GM15510 (cell line): ENCODE results near the gene RAD51B.

Experiments used
- POLR2A ChIP-seq: IDR thresholded peaks from 3 replicates; pipeline ENCODE4 v1.6.1; 2011; ENCODE audit warnings: borderline replicate concordance; ENCODE audit not compliant: insufficient read length; ENCODE audit errors: extremely low read depth

Gene RAD51B

GRCh38 chr14:68552602-68553001 is 733.0 kb downstream of the RAD51B start:
- no peak for TF ChIP-seq POLR2A

- TF ChIP-seq POLR2A = no peak
Measured at GRCh38 chr14:68553311-68553710, 733.7 kb downstream of the RAD51B start.

DNA sequence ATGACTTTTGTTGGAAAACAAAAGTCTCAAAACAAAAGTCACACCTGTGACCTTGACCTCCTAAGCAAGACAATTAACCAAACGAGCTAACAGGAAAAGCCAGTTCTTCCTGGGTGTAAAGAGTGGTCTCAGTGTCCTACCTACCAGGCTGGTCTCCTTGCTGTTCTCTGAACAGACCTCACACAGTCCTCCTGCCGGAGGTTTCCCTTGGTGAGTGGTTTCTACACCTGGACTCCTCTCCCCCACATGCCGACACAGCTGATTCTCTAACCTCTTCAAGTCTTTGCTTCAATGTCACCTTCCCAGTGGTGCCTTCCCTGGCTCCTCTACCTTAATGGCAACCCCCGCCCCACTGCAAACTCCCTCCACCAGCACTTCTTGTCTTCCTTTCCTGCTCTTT is 734.7 kb downstream of the RAD51B start:
- TF ChIP-seq POLR2A = no peak

DNA sequence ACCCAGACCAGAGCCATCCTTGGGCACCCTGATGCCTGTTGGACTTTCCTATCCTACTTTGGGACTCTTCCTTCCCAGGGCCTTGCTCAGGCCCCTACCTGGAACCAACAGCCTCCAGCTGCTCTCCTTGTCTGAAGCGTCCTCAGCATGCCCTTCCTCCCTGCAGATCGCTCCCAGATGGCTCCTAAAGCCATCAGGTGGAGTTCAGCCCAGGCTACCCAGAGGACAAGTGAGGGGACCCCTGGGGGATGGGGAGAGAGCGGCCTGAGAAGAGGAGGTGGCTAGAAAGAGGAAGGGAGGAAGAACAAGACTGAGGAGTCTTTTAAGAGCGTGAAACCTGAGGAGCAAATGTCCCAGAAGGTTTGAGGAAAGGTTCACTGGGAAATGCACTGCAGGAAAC is 736.7 kb downstream of the RAD51B start:
- TF ChIP-seq POLR2A = no peak

- TF ChIP-seq POLR2A = no peak
Measured at GRCh38 chr14:68557648-68558047, 738.1 kb downstream of the RAD51B start.

DNA sequence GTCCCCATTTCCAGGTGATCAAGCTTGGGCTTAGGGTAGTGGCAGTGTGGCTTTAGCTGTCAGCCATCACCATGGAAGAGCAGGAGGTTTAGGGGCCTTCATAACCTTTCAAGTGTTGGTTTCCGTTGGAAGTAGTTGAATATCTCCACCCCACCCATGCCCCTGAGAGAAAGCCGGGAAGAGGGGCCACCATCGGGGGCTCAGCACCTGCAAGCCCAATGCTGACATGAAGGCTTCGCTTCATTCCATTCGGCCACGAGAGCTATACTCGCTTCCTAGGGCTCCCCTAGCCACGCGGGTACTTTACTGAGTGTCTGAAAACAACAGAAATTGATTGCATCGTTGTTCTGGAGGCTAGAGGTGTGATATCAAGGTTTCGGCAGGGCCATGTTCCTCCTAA is 738.5 kb downstream of the RAD51B start:
- no peak for TF ChIP-seq POLR2A

- TF ChIP-seq POLR2A = no peak
Measured at GRCh38 chr14:68559949-68560348, 740.4 kb downstream of the RAD51B start.

DNA sequence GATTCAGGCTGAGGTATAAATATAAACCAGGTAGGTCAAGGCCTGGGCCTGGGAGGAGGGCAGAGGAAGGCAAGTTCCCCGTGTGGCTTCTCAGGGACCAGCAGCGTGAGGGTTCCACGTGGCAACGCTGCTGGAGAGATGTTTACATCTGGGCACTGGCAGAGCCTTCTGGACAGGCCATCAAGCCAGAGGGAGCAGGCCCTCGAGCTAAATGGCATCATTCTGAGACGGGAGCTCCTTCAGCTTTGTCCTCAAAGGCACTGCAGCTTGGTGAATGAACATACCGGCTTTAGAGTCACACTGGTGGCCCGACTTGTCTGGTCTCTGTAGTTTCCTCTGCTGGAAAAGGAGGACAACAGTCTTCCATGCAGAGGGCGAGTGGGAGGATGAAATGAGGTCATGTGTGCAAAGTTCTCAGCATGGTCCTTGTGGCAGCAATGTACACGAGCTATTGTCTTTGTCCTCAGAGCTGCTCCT is 742.0 kb downstream of the RAD51B start:
- no peak for TF ChIP-seq POLR2A

DNA sequence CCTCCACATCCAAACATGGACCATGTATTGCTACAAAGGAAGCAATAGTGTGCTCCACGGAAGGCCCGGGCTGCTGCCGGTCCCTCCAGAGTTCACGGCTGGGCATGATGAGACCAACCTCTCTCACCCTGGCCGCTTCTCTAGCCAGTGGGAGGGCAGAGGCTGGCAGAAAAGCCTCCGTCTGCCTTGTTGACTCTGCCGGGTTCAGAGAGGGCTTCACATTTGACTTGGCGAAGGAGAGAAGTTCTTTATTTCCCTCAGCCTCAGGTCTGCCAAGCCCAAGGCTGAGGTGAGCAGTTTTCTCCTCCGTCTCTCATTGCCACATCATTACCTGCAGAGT is 743.3 kb downstream of the RAD51B start:
- no peak for TF ChIP-seq POLR2A

- no peak for TF ChIP-seq POLR2A
Measured at GRCh38 chr14:68563251-68564131, 743.9 kb downstream of the RAD51B start.

- no peak for TF ChIP-seq POLR2A
Measured at GRCh38 chr14:68564191-68564825, 744.7 kb downstream of the RAD51B start.

DNA sequence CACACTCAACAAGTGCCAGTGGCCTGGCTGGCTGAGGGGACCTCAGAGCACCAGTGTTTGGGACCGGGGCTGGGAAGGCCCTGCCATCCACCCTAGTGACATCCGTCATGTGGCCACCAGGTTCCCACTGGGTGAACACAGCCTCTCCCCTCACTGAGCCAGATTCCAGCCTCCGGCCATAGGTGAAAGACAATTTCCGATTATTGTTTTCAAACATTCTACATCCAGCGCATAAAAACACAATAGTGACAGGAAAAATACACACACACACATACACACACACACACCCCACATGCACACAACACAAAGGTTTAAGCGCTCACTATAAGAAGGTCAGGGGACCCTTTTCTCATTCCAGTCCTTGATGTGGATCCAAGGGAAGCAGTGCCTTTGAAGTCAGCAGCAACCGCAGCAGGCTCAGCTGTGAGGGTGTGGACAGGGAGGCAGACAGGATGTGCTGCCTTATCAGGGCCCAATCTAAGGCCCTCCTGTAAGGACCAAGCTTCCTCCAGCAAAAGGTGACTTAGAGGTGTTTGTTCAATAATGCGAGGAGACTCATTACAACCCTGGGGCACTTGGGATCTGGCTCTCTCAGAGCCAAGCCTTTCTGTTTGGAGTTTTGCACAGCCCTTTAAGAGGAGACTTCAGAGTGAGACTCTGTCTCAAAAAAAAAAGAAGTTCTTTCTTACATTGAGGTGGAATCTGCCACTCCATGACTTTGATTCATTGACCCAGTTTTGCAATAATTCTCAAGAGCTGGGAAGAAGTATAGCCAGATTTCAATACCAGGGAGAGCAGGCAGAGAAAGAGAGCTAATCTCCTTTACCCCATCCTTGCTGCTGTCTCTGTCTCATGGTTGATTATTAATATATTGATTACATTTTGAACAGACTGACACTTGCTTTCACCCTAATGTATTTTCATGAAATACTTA is 745.5 kb downstream of the RAD51B start:
- TF ChIP-seq POLR2A = no peak

DNA sequence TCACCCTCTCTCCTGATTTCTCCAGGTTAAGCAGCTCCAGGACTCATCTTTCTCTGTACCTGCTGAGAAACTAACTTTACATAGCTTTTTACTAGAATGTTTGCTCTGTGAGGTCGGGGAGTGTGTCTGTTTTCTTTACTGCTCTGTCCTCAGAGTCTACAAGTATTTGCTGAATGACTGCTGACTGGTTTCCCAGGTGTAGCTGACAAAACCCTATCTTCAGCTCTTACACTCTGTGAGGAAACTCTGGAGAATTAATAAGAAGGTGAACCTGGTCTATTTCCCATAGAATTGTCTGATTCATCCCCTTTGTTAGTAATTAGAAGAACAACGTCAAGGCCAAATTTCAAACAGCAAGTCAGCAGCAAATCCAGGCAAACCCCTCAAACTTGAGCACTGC is 746.5 kb downstream of the RAD51B start:
- TF ChIP-seq POLR2A = no peak

DNA sequence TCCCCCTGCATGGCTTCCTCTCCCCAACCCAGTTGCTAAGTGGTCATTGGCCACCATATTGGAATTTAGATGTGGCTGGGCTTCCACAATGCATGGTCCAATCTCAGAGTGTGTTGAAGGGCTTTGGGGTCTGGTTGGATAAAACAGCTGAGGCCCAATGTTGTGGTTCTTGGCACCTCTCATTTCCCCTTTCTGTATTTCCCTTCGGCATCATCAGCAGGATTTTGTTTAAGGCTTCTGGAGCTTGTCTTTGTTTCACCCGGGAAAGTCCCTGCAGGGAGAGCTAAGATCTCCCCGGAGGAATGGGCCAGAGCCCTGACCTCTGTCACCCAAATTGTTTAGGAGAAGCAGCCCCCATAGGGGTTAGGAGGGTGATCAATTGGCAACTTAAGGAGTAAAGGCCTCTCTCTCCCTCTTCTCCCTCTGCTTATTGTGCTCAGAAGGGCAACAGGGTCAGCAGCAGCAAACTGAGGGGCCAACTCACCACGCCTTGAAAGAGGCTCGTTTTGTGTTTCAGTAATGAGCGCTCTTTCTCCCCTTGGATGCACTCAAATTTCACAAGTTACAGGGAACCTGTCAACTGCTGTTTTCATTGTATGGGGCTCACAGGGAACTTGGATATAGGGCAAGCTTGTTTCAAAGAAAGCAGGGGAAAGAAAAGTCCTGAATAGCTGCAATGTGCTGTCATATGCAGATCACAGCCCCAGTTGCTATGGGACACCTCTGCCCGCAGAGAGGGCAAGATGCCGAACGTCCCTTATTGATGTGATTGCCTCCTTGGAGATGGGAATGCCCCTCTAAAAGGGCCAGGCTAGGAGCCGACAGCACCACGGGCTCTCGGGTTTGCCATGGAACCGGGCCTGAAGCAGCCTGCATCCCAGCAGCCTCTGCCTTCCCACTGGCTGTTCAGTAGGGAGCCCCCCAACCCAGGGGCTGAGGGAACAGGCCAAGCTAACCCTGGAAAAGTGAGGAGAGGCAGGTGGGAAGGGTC is 749.6 kb downstream of the RAD51B start:
- no peak for TF ChIP-seq POLR2A
